Peyer's patch (tissue), 4 donors: Measurements from ENCODE around the gene HK2. TPM values are rescaled to one million over a fixed set of nuclear protein-coding genes. Genes with fewer than 3 reads are reported as not detected.
"Not testable (repeated sequence)": the region's sequence is repeated elsewhere in the genome, so short reads cannot be mapped to it uniquely, and the experiment has no call there.

Source experiments
- DNase-seq, 3 donors: peaks; one replicate each; pipeline ENCODE4 v3.0.0-alpha.2; 2017 to 2019
- H3K27ac ChIP-seq, 4 donors: fragments of 200-600 bp; sonication (generic); one replicate each; pipeline ENCODE4 v1.5.1; 2016 to 2019
- H3K27me3 ChIP-seq, 2 donors: fragments of 200-600 bp; sonication (generic); one replicate each; pipeline ENCODE4 v1.5.1; 2019
- H3K36me3 ChIP-seq, 3 donors: fragments of 200-600 bp; sonication (generic); one replicate each; pipeline ENCODE4 v1.5.1; 2016 to 2019
- H3K4me1 ChIP-seq, 4 donors: fragments of 200-600 bp; sonication (generic); one replicate each; pipeline ENCODE4 v1.5.1; 2016 to 2019
- H3K4me3 ChIP-seq, 4 donors: fragments of 200-600 bp; sonication (generic); 1 replicate in 3 of 4; 2 replicates in 1 of 4; pipeline ENCODE4 v1.5.1; 2016 to 2019; ENCODE audit warnings: mild to moderate bottlenecking in 1 of 4
- H3K9me3 ChIP-seq, 4 donors: fragments of 200-600 bp; sonication (generic); one replicate each; pipeline ENCODE4 v1.5.1; 2016 to 2019; ENCODE audit warnings: mild to moderate bottlenecking in 1 of 4
- CTCF ChIP-seq, 6 experiments: fragments of 450-650 bp in 4 of 6; fragments of 200-600 bp in 2 of 6; sonication (generic) in 1 of 6; IDR thresholded peaks; one replicate each; pipeline ENCODE4 v1.5.1; 2017 to 2019; ENCODE audit warnings: antibody characterized with exemption in 6 of 6, mild to moderate bottlenecking in 3 of 6, moderate library complexity in 1 of 6
- POLR2A ChIP-seq, 2 donors: fragments of 450-650 bp; IDR thresholded peaks; one replicate each; pipeline ENCODE4 v1.5.1; 2017; ENCODE audit warnings: antibody characterized with exemption in 2 of 2, mild to moderate bottlenecking in 2 of 2, moderate library complexity in 2 of 2
- total RNA-seq, 4 donors: library from RNA; depleted of rRNA; stranded (reverse); fragments of >200 nt; gene quantifications; one replicate each; pipeline ENCODE4 v1.1.0, GENCODE V29; 2016

The HK2 gene
- total RNA-seq, 4 donors from 2014 or later: 9.9 to 39.9 (median 24.8) TPM

GRCh38 chr2:74902281-74902860 is 68.4 kb downstream of the HK2 start:
- Histone ChIP-seq H3K27me3 (no peaks in the 10 kb centered on the region), H3K4me3 (no peak overlapping the region), H3K9me3 (no peaks in the 10 kb centered on the region), H3K27ac (no peak overlapping the region), H3K4me1 (no peaks in the 10 kb centered on the region), H3K36me3 (no peaks in the 10 kb centered on the region)
- DNase-seq: no peak
- TF ChIP-seq POLR2A (IDR thresholded peaks at IDR 0.05) (no peak), CTCF (IDR thresholded peaks at IDR 0.05) (no peak)

GRCh38 chr2:74906395-74906794 is 72.5 kb downstream of the HK2 start:
- TF ChIP-seq CTCF (IDR thresholded peaks at IDR 0.05) (no peak), POLR2A (IDR thresholded peaks at IDR 0.05) (no peak)
- no peak overlapping the region for H3K4me3 ChIP-seq
- no peaks in the 10 kb centered on the region for H3K27me3 ChIP-seq
- no peak overlapping the region for H3K27ac ChIP-seq
- H3K4me1 ChIP-seq: no peaks in the 10 kb centered on the region
- no peaks in the 10 kb centered on the region for H3K9me3 ChIP-seq
- no peaks in the 10 kb centered on the region for H3K36me3 ChIP-seq
- no peak for DNase-seq

- not testable (repeated sequence) for H3K9me3 ChIP-seq, H3K27me3 ChIP-seq, DNase-seq, H3K36me3 ChIP-seq, H3K4me1 ChIP-seq, H3K27ac ChIP-seq, H3K4me3 ChIP-seq
Observed at GRCh38 chr2:74907560-74907959, 73.6 kb downstream of the HK2 start.

GRCh38 chr2:74908748-74909444 is 75.0 kb downstream of the HK2 start:
- H3K4me1 ChIP-seq: no peaks in the 10 kb centered on the region
- no peaks in the 10 kb centered on the region for H3K27me3 ChIP-seq
- H3K9me3 ChIP-seq: no peaks in the 10 kb centered on the region
- no peaks in the 10 kb centered on the region for H3K36me3 ChIP-seq
- TF ChIP-seq POLR2A (IDR thresholded peaks at IDR 0.05) (no peak), CTCF (IDR thresholded peaks at IDR 0.05) (no peak)
- no peak overlapping the region for H3K4me3 ChIP-seq
- peak in 2 of 3 donors; percentile 47 to 55 for DNase-seq
- no peak overlapping the region for H3K27ac ChIP-seq

- H3K4me1 ChIP-seq: no peaks in the 10 kb centered on the region
- TF ChIP-seq POLR2A (IDR thresholded peaks at IDR 0.05): no peak
- TF ChIP-seq CTCF (IDR thresholded peaks at IDR 0.05): no peak
- no peak for DNase-seq
- H3K36me3 ChIP-seq: no peaks in the 10 kb centered on the region
- H3K9me3 ChIP-seq: no peaks in the 10 kb centered on the region
- H3K27me3 ChIP-seq: no peaks in the 10 kb centered on the region
- no peak overlapping the region for H3K4me3 ChIP-seq
- no peak overlapping the region for H3K27ac ChIP-seq
Observed at GRCh38 chr2:74910245-74910644, 76.3 kb downstream of the HK2 start.

- Histone ChIP-seq H3K27me3 (no peaks in the 10 kb centered on the region), H3K4me1 (no peaks in the 10 kb centered on the region), H3K27ac (no peak overlapping the region), H3K4me3 (no peak overlapping the region), H3K9me3 (no peaks in the 10 kb centered on the region), H3K36me3 (no peaks in the 10 kb centered on the region)
- TF ChIP-seq CTCF (IDR thresholded peaks at IDR 0.05) (no peak), POLR2A (IDR thresholded peaks at IDR 0.05) (no peak)
- DNase-seq: no peak
Observed at GRCh38 chr2:74911061-74911460, 77.1 kb downstream of the HK2 start.
